GM12865 (cell line): ENCODE measurements around the gene COL17A1.

Experiments used
- DNase-seq: peaks from one replicate; pipeline ENCODE4 v3.0.0; 2010; ENCODE audit warnings: low read depth
- H3K4me3 ChIP-seq: 2 replicates; pipeline ENCODE4 v1.5.1; 2011; ENCODE audit warnings: mild to moderate bottlenecking, low read depth, low read length, control low read depth
- TF ChIP-seq, protein P1 (sequence below): IDR thresholded peaks from 2 replicates; pipeline ENCODE4 v1.5.1; 2011; ENCODE audit warnings: low read length, control low read depth, low read depth, inconsistent platforms; ENCODE audit not compliant: insufficient read depth; ENCODE audit errors: missing control alignments

Gene COL17A1

GRCh38 chr10:104035194-104036068 is 50.2 kb downstream of the COL17A1 start:
- H3K4me3 ChIP-seq, result no peak overlapping the region
- no peak for DNase-seq
- TF ChIP-seq, protein P1, sequence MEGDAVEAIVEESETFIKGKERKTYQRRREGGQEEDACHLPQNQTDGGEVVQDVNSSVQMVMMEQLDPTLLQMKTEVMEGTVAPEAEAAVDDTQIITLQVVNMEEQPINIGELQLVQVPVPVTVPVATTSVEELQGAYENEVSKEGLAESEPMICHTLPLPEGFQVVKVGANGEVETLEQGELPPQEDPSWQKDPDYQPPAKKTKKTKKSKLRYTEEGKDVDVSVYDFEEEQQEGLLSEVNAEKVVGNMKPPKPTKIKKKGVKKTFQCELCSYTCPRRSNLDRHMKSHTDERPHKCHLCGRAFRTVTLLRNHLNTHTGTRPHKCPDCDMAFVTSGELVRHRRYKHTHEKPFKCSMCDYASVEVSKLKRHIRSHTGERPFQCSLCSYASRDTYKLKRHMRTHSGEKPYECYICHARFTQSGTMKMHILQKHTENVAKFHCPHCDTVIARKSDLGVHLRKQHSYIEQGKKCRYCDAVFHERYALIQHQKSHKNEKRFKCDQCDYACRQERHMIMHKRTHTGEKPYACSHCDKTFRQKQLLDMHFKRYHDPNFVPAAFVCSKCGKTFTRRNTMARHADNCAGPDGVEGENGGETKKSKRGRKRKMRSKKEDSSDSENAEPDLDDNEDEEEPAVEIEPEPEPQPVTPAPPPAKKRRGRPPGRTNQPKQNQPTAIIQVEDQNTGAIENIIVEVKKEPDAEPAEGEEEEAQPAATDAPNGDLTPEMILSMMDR, result no peak

GRCh38 chr10:104034401-104035193 is 51.1 kb downstream of the COL17A1 start:
- no peak for DNase-seq
- H3K4me3 ChIP-seq, result no peak overlapping the region
- TF ChIP-seq, protein P1, result no peak

DNA sequence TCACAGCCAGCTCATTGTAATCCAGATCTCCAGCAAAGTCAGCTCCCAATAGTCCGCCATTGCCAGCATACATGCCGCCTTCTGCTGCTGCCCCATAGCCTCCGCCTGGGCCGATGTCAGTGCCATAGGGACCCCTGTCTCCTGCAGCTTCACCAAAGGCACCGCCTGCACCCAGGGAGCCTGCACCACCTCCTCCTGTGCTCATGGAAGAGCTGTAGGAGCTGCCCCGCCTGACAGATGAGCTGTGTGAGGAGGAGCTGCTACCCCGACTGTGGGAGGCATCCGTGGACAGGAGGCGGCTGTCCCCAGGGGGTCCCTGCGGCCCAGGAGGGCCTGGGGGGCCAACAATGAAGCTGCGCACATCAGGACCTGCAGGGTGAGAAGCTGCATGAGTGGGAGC is 51.7 kb downstream of the COL17A1 start:
- no peak overlapping the region for H3K4me3 ChIP-seq
- no peak for DNase-seq
- TF ChIP-seq, protein P1, result no peak

DNA sequence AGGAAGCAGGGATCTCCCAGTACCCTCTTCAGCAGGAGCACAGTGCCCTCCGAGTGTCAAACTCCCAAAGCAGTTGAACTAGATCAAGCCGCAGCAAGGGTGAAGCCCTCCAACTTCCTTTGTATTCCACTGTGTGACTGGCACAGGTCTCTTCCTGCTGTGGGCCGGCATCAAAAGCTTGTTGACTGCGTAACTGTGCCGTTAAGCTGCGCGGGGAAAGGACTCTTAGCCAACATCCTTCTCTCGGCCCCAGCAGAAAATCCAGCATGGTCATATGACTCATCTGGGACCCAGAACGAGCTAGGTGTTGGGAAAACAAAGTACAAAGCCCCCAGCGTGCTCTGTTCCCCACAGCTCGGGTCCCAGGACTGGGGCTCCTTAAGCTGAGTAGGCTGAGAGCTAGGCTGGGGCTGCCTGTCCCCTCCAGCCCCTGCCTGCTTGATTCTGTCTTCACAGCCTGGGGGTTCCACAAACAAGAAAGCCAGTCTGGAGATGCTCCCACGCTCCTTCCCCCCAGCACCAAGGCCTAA is 52.2 kb downstream of the COL17A1 start:
- TF ChIP-seq, protein P1, result no peak
- H3K4me3 ChIP-seq, result no peak overlapping the region
- no peak for DNase-seq

DNA sequence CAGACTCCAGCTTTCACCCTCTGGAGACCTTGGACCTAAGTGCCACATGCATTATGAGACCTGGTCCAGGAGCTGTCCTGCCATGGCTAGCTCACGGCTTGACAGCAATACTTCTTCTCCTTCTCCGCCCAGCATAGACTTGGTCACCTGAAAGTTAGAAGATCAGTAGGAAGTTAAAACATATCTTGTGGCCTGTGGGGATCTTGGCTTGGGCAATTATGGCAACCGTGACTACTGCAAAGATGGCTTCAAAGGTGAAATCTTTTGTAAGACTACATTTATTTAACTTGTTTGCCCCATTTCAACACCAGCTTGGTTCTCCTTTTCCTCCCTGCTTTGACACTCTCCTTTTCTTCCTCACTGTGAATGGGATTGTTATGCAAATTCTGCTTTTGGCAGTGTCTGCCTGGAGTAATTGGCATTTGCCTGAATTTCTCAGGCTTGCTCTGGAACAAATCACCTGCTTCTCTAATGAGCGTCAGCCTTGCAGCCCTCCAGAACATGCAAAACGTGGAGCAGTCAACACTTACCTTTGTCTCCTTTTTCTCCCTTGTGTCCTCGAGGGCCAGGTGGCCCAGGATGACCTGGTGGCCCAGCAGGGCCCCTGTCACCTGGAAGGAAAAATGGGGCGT is 53.4 kb downstream of the COL17A1 start:
- TF ChIP-seq, protein P1, result no peak
- H3K4me3 ChIP-seq, result no peak overlapping the region
- DNase-seq, result no peak

DNA sequence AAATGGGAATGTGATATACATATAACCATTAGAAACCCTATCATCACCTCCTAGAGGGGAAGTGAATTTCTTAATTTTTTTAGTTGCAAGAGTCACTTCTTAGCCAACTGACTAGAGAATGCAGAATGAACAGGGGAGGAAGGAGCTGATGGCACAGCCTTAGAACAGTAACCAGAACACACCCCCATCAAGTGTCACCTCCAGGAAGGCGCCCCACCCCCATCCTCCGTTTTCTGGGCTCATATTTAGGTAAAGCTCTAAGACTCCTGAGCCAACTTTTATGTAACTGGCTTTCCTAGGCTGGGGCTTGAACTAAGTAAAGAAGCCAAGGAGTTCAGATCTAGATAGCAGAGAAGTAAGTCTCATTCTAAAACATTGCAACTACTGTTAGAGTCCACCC is 54.0 kb downstream of the COL17A1 start:
- DNase-seq, result no peak
- H3K4me3 ChIP-seq, result no peak overlapping the region
- TF ChIP-seq, protein P1, result no peak
